HT-29 (cell line): Measurements from ENCODE around the gene FXYD3. TPM values are rescaled to one million over a fixed set of nuclear protein-coding genes. Genes with fewer than 3 reads are reported as not detected.
"Not testable (repeated sequence)": the region's sequence is repeated elsewhere in the genome, so short reads cannot be mapped to it uniquely, and the experiment has no call there.

Experiments
- DNase-seq: peaks from one replicate; pipeline ENCODE4 v3.0.0-alpha.2; 2015; ENCODE audit warnings: low spot score
- total RNA-seq: library from RNA; depleted of rRNA; stranded (reverse); fragments of >200 nt; shearing (Covaris generic); gene quantifications from 2 replicates; pipeline ENCODE4 v1.2.3, GENCODE V29; 2014

FXYD3 gene
- total RNA-seq, 1 experiment from 2014 or later, result 38.9 TPM

DNA sequence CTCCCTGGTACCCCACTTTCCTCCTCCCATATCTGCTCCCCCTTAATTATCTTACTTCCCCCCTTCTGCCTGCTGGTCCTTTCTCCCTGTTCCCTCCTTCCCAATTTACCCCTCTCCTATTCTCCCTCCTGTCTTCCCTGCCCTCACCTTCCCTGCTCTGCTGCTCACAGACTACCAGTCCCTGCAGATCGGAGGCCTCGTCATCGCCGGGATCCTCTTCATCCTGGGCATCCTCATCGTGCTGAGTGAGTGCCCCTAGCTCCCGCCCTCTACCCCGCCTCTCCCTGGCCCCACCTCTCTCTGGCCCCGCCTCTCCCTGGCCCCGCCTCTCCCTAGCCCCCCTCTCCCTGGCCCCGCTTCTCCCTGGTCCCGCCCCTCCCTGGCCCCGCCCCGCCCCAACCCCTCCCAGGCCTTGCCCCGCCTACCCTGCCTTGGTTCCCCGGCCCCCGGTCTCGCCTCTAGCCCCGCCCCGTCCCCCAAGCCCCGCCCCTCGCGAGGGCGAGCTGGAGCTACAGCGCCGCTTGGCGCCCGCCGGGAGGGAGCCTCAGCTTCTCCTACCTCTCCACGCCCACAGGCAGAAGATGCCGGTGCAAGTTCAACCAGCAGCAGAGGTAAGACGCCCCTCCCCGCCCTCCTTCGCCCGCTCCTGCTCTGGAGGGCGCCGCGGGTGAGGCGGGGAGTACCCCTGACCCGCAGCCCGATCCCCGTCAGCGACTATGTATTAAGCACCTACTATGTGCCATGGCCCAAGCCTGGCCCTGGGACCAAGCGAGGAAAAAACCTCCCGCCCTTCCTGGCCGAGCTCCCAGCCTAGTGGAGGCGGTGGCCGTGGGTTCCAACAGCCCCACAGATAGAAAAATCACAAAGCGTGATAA lies 25.6 kb downstream of the FXYD3 start:
- DNase-seq, result peak; percentile 90

DNA sequence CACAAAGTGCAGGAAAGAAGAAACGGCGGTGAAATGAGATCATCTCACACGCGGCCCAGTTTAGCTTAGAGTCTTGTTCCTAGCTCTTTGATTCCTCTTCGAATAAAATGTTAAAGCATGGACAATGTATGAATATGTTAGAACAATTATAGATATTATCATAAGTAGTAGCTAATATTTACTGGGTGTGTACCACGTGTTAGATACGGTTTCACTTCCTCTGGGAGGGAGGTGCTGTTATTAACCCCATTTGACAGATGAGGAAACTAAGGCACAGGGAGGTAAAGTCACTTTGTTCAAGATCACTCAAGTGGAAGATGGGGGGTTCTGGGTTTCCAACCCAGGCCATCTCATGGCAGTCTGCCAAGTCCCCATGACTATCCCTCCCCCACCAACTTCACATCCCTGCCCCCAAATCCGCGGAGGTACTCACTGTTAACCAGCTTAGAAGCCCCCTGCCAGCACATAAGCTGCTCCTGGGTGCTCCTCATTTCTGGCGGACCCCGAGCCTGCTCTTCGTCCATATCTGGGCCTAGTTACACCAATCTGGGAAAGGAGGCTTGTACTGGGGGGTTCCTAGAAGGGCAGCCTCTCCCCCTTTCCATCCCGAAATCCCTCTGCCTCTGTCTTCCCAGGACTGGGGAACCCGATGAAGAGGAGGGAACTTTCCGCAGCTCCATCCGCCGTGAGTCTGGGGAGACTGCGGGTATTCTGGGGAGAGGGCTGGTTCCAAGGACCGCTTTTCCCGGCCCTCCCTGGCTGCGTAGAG lies 26.4 kb downstream of the FXYD3 start:
- DNase-seq, result no peak

DNA sequence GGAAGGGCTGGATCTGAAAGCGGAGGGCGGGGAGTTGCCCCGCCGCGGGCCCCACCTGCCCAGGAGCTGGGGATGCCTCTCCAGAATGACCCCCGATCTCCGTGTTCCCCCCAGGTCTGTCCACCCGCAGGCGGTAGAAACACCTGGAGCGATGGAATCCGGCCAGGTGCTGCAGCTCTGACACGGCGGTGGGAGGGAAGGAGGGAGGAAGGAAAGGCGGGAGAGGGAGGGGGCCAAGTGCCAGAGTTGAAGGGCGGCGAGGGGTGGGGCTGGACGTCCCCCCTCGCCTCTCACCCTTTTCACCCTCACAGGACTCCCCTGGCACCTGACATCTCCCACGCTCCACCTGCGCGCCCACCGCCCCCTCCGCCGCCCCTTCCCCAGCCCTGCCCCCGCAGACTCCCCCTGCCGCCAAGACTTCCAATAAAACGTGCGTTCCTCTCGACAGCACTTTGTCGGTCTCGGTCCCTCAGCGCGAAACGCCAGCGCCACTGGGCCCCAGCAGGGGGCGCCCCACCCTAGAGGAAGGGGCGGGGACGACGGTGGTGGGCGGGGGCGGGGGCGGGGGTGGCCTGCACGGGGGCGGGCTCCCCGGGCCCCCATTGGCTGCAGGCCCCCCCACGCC lies 27.1 kb downstream of the FXYD3 start:
- no peak for DNase-seq

DNA sequence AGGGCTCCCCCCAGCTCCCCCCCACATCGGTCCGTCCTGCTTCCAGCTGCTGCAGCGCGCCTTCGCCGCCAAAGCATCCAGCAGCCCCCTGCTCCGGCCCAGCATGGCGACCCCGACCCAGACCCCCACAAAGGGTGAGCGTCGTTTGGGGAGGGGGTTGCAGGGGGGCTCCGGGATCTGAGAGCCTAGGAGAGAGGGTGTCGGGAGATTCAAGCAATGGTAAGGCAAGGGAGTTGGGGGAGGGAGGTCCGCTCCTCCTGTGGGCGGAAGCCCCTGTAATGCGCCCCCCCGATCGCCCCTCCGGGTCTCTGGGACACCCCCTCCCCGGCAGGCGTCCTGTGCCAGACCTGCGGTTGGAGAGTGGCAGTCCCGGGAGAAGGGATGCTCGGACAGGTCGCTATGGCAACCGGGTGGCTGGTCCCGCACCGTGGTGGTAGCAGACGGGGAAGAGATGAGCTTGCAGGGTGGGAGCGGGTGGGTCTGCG lies 27.6 kb downstream of the FXYD3 start, which contains the start of gene FXYD7:
TSS of gene FXYD7 (plus strand) at position 25 of the 485 bp plus-strand sequence. CDS start at position 104, 79 bp downstream.
- no peak for DNase-seq

DNA sequence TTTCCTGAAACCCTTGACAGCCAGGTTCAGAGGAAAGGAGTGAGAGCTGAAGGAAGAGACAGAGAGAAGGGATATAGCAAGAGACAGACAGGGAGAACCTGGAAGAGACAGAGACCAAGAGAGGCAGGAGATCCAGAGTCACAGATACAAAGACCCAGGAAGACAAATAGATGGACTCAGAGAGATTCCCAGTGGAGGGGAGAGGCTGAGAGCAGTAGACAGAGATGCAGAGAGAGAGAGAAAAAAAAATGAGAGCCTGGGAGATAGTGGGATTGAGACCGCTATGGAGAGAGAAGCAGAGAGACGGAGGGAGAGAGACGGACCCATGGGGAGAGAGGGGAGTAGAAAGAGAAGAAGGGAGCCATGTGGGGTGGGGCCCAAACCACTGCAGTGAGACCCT lies 28.2 kb downstream of the FXYD3 start:
- no peak for DNase-seq

DNA sequence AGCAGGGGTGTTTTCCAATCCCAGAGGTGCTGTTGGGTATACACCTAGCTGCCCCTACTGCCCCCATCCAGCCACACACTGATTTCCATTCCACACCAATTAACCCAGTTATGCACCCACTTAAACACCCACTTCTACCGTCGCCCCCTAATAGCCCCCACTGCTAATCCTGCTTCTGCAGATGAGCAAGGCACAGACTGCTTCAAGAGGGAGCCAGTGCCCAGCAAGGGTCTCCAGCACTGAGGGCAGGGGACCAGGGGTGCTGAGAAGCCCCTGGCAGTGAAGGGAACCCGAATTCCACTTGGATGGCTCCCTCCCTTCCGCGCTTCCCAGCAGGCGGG lies 28.6 kb downstream of the FXYD3 start:
- no peak for DNase-seq

DNA sequence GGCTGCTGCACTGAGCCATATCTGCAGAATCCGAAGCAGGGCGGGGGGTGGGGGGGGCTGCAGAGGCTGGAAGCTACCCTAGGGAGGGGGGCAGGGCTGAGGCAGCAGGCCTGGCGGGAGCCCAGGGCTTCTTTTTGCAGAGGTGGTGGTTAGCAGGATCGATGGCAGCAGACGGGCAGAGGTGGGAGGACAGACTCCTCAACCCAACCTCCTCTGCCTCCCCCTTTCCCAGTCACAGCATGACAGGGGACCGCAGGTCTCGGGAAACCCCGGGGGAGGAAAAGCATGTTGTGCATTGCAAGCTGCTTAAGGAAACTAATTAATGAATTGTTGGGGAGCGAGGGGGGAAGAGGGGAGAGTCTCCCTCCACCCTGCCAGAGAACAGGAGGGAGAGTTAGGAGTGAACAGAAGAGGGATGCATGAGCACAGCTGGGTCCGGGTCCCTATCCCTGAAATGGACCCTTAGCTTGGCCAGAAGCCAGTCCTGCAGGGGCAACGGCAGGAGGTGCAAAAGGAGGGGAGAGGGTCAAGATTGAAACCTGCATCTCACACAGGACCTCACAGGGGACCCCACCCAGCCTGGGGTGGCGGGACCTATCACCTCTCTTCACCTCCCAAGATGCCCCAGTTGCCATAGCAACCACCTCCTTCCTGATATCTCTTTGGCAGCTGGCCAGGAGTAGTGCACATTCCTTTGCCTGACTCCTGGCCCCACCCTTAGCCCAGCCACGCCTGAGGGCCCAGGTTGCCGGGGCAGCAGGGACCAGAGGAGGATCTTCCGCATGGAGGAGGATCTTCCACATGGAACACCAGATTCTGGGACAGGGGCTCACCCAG lies 29.2 kb downstream of the FXYD3 start:
- peak; percentile 75 for DNase-seq

DNA sequence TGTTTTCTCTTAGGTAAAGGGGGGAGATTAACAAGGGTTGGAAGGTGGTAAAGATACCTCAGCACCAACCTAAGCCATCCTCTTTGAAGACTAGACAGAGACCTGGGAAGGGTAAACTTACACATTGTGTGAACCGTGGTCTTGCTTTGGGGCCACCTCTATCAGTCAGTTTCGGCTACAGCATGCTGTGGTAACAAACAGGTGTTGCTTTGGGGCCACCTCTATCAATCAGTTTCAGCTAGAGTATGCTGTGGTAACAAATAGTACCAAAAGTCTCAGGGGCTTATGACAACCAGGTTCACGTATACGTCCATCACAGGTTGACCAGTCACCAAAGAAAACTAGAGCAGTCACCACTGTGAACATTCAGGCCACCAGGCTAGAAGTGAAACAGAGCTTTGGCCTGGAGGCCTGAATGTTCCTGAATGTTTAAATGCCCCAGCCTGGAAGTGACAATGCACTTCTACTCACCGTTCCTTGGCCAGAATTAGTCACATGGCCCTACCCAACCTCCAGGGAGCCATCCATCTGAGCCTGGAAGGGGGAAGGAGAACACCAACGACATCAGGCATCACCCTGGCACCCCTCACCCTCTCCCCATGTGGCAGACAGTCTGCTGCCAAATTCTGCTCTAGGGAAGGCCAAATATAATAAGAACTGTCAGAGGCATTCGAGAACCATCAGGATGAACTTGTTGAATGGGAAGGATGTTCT lies 31.3 kb downstream of the FXYD3 start:
- DNase-seq, result no peak

DNA sequence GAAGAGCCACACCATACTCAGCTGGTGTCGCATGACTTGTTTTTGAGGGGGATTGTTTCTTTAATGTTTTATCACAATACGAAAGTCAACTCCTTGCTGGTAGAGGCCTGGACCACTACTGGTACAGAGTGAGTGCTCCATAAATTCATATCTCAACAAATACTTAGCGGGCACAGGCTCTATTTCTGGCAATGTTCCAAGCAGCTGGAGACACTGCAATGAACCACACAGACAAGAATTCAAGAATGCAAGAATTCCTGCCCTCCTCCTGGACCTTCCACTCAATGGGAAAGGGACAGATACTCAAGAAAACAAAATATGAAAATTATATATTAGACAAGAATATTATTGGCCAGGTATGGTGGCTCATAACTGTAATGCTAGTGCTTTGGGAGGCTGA lies 33.8 kb downstream of the FXYD3 start:
- no peak for DNase-seq

DNA sequence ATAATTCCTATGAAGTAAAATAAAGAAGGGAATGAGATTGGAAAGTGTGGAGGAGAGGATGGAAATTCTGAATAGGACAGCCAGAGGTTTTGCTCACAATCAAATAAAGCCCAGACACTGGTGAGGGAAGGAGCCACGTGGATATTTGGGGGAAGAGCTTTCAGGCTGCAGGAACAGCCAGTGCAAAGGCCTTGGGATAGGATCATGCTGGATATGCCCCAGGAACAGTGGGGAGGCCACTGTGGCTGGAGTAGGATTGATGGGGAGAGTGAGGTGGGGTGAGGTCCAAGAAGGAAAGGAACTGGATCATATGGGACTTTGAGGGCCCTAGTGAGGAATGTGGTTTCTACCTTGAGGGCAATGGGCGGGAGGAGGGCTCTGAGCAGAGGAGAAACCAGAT lies 34.8 kb downstream of the FXYD3 start:
- DNase-seq, result no peak

DNA sequence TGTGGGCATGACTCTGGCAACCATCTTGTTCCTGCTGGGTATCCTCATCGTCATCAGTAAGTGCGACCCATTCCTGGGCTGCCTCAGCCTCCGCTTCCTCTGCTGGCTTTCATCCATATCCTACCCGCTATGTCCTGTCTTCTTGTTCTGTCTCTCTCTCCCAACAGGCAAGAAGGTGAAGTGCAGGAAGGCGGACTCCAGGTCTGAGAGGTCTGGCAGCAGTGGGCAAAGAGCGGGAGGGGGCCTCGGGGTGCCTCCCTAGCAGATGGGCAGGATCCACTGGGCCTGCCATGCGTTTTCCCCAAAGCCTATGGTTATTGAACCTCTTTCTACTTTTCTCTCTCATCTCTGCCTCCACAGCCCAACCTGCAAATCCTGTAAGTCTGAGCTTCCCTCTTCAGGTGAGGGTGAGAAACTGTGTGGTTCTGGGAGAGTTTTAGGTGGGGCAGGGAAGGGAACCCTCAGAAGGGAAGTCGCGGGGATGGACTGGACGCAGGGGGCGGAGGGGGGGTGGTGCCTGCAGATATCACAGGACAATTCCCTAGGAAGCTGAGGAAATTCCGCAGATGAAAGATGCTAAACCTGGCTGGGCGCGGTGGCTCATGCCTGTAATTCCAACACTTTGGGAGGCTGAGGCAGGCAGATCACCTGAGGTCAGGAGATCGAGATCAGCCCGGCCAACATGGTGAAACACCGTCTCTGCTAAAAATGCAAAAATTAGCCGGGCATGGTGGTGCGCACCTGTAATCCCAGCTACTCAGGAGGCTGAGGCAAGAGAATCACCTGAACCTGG lies 35.8 kb downstream of the FXYD3 start:
- no peak for DNase-seq

DNA sequence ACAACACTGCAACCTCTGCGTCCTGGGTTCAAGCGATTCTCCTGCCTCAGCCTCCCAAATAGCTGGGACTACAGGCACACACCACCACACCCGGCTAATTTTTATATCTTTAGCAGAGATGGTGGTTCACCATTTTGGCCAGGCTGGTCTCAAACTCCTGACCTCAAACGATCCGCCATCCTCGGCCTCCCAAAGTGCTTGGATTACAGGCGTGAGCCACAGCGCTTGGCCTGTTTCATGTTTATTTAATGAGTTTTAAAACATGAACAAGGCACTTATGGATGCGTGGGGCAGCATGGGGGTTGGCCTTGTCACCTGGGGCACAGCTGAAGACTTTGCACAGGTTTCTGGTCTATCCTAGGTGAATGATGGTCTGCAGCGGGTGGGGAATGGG lies 37.5 kb downstream of the FXYD3 start:
- DNase-seq, result not testable (repeated sequence)

DNA sequence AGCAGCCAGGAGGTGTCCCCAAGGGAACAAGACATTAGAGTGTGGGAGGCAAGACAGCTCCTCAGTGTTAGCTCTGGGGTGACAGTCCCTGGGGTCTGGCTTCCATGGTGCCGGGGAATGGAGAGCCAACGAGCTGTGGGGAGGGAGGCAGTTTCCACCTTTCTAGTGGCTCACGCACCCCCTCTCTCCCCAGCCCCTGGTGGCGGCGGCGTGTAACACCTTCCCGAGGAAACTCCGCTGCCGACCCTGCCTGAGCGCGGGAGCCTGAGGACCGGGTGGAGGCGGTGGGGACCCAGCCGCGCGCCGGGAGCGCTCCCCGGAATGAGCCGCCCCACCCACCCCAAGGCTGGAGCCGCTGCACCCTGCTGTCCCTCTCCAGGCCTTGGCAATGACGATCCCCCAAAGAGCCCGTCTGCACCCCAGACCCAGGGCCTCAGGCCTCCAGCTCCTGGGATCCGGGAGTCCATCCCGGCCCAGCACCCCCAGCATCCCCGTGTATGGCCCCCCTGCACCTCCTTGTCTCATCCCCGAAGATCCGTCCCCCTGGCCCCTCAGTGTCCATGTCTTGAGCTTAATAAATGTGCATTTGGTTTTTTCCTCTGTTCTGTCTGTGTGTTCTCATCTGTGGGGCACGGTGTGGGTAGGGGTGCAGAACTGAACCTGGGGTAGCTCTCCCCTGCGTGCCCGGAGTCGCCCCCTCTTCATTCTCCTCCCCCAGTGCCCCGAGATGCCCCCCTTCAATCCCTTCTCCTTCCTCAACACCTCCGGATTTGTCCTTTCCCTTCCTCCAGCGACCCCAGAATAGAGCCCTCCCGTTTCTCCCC lies 38.3 kb downstream of the FXYD3 start:
- peak; percentile 51 for DNase-seq

DNA sequence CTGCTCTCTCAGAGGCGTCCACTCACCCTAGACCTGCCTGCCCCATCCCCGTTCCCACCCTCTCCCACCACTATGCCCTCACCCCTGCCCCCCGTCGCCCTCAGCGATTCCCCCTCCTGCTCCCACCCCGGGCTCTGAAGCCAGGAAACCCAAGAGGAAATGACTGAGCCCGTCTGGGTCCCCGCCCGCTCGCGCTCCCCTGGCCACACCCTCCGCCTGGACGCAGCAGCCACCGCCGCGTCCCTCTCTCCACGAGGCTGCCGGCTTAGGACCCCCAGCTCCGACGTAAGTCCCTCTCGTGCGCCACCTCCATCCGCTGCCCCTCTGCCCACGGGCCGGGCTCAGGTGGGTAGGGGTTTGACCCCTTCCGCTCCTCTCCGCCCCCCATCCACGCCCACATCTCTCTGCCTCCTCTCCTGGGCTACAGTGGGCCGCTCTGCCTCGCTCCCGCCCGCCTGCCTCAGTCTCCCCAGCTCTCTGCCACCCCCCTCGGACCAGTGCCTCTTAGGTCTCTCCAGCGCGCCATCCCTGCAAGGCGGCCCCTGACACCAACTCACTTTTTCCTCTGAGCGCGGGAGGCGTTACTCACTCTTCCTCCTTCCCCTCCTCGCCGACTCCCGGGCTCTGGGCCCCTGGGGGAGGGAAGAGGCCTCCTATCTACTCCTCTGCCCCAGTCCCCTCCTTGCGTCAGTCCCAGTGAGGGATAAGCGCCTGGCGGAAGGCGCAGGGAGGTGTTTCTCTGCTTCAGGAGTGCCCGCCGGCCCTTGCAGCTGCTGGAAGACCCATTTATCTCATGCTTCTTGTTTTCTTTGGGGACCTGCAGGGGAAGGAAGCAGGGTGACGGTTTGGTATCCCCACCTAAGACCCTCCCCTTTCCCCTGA lies 39.1 kb downstream of the FXYD3 start, which contains the start of gene FXYD5:
TSS of gene FXYD5 (plus strand) at position 211 of the 882 bp plus-strand sequence. CDS start 816 bp downstream, outside the sequence.
- peak; percentile 47 for DNase-seq

DNA sequence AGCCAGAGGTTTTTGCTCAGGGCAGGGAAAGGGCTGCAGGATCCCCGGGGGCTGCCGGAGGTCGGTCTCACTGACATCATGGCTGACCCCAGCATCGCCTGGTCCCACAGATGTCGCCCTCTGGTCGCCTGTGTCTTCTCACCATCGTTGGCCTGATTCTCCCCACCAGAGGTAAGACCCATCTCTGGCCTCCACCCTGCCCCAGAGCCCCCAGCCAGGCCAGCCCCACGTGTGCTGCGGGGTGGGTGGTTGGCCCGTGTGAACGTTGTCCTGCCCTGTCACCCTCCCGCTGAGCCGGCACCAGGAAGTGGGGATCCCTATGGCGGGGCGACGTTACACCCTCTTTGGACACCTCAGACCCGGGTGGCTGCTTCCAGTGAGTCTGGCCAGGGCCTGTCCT lies 39.8 kb downstream of the FXYD3 start:
- DNase-seq, result no peak

DNA sequence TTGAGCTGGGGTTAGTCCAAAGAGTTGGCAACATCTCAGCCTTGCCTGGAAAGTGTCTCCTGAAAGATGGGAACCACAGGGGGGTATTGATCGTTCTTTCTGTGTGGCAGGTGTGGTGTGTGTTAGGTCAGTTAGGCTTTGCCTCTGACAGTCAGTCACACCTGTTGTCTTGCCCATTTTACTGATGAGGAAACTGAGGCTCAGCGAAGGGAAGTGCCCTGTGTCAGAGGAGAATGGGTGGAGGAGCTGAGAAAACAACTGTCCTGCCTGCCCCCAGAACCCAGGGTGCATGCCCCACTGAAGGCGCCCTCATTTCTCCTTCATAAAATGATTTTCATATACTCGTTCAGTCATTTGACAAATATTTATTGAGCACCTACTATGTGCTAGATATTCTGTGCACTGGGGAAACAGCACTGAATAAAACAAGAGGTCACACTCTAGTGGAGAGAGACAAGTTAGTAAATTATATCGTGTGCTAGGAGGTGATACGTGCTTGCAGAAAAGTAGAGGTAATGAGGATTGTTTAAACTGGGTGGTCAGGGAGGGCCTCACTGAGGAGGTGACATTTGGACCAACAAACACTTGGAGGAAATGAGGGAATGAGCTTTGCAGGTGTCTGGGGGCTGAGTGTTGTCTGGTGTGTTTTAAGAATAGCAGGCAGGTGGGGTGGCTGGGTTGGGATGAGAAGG lies 40.5 kb downstream of the FXYD3 start:
- no peak for DNase-seq

DNA sequence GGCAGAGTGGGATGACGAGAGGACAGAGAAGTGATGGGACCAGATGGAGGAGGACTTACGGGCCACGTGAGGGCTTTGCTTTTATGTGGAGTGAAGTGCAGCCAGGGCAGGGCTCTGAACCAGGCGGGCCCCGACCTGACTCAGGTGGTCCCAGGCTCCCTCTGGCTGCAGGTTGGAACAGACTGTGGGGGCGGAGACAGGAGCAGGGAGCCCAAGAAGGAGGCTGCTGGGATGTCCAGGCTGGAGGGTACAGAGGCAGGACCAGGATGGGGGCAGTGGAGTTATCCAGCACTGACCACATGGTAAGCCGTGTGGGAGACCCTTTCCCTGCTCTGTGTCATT lies 41.0 kb downstream of the FXYD3 start:
- DNase-seq, result no peak
